ENCODE data around the gene NEDD4L.

GRCh38 chr18:58161659-58162058 lies 117.6 kb downstream of the NEDD4L start:
- no peak for TF ChIP-seq CTCF (optimal IDR thresholded peaks at IDR 0.05 in 1 of 3, IDR thresholded peaks at IDR 0.05 in 1 of 3, conservative IDR thresholded peaks at IDR 0.05 in 1 of 3; ENCODE audit: extremely low read depth in 1 of 3, insufficient read depth in 2 of 3, low read length in 3 of 3)
- no peak for TF ChIP-seq EZH2 (IDR thresholded peaks at IDR 0.05; ENCODE audit: low read length)

Data from keratinocyte (primary cell).